Measurements from ENCODE around the gene CSNK2A3. TPM values are rescaled to one million over a fixed set of nuclear protein-coding genes. Genes with fewer than 3 reads are reported as not detected.

Gene CSNK2A3
- total RNA-seq, 1 donor from 2014 or later, result 2.7 TPM

GRCh38 chr11:11389238-11389637 lies 36.2 kb upstream of the CSNK2A3 start:
- H3K4me3 ChIP-seq (ENCODE audit: insufficient read depth, low read depth, low read length), result no peak overlapping the region
- H3K36me3 ChIP-seq (ENCODE audit: insufficient read depth, low read length), result no peaks in the 10 kb centered on the region
- peak; percentile 9 for FAIRE-seq
- no peak for DNase-seq (ENCODE audit: low read depth)
- Mint-ChIP-seq H3K4me1 (ENCODE audit: low read depth, unreplicated experiment) (no peaks in the 10 kb centered on the region), H3K27me3 (ENCODE audit: low read depth, unreplicated experiment) (peaks cover 9% of the 10 kb centered on the region), H3K4me3 (ENCODE audit: unreplicated experiment) (no peak overlapping the region), H3K9me3 (ENCODE audit: unreplicated experiment) (peaks cover 2% of the 10 kb centered on the region), H3K27ac (ENCODE audit: unreplicated experiment) (no peak overlapping the region), H3K36me3 (ENCODE audit: low read depth, unreplicated experiment) (no peaks in the 10 kb centered on the region)
- H3K4me1 ChIP-seq (ENCODE audit: insufficient read depth, low read length), result peaks cover 11% of the 10 kb centered on the region
- H3K27ac ChIP-seq (ENCODE audit: low read depth, low read length), result no peak overlapping the region
- H2AFZ ChIP-seq (ENCODE audit: low read depth, low read length), result no peak overlapping the region
- no peak for TF ChIP-seq CTCF (IDR thresholded peaks at IDR 0.05; ENCODE audit: insufficient read depth, low read depth, low read length)
- TF ChIP-seq EZH2 (IDR thresholded peaks at IDR 0.05; ENCODE audit: insufficient read depth, low read length), result no peak
- no peak overlapping the region for H3K9ac ChIP-seq (ENCODE audit: low read length)
- H3K79me2 ChIP-seq (ENCODE audit: insufficient read depth, low read length), result no peaks in the 10 kb centered on the region
- no peaks in the 10 kb centered on the region for H3K9me3 ChIP-seq (ENCODE audit: insufficient read depth, low read depth, low read length)
- no peaks in the 10 kb centered on the region for H4K20me1 ChIP-seq (ENCODE audit: insufficient read depth, low read length)
- no peak overlapping the region for H3K4me2 ChIP-seq (ENCODE audit: low read length)
- peaks cover 23% of the 10 kb centered on the region for H3K27me3 ChIP-seq (ENCODE audit: insufficient read depth, low read length)

- Mint-ChIP-seq H3K4me1 (ENCODE audit: low read depth, unreplicated experiment) (no peaks in the 10 kb centered on the region), H3K27me3 (ENCODE audit: low read depth, unreplicated experiment) (peaks cover 9% of the 10 kb centered on the region), H3K4me3 (ENCODE audit: unreplicated experiment) (no peak overlapping the region), H3K9me3 (ENCODE audit: unreplicated experiment) (peaks cover 2% of the 10 kb centered on the region), H3K27ac (ENCODE audit: unreplicated experiment) (no peak overlapping the region), H3K36me3 (ENCODE audit: low read depth, unreplicated experiment) (no peaks in the 10 kb centered on the region)
- Histone ChIP-seq H3K4me3 (ENCODE audit: insufficient read depth, low read depth, low read length) (no peak overlapping the region), H3K4me2 (ENCODE audit: low read length) (no peak overlapping the region), H3K27ac (ENCODE audit: low read depth, low read length) (no peak overlapping the region), H3K9me3 (ENCODE audit: insufficient read depth, low read depth, low read length) (no peaks in the 10 kb centered on the region), H4K20me1 (ENCODE audit: insufficient read depth, low read length) (no peaks in the 10 kb centered on the region), H2AFZ (ENCODE audit: low read depth, low read length) (no peak overlapping the region), H3K9ac (ENCODE audit: low read length) (no peak overlapping the region), H3K79me2 (ENCODE audit: insufficient read depth, low read length) (no peaks in the 10 kb centered on the region), H3K36me3 (ENCODE audit: insufficient read depth, low read length) (no peaks in the 10 kb centered on the region), H3K27me3 (ENCODE audit: insufficient read depth, low read length) (peaks cover 23% of the 10 kb centered on the region), H3K4me1 (ENCODE audit: insufficient read depth, low read length) (peaks cover 11% of the 10 kb centered on the region)
- FAIRE-seq (no peak), DNase-seq (ENCODE audit: low read depth) (no peak)
- no peak for TF ChIP-seq EZH2 (IDR thresholded peaks at IDR 0.05; ENCODE audit: insufficient read depth, low read length)
- no peak for TF ChIP-seq CTCF (IDR thresholded peaks at IDR 0.05; ENCODE audit: insufficient read depth, low read depth, low read length)
Measured at GRCh38 chr11:11387622-11388305, 34.7 kb upstream of the CSNK2A3 start.

- Histone ChIP-seq H3K4me2 (ENCODE audit: low read length) (no peak overlapping the region), H4K20me1 (ENCODE audit: insufficient read depth, low read length) (no peaks in the 10 kb centered on the region), H3K27me3 (ENCODE audit: insufficient read depth, low read length) (peaks cover 23% of the 10 kb centered on the region), H3K9ac (ENCODE audit: low read length) (no peak overlapping the region), H2AFZ (ENCODE audit: low read depth, low read length) (no peak overlapping the region), H3K9me3 (ENCODE audit: insufficient read depth, low read depth, low read length) (no peaks in the 10 kb centered on the region), H3K4me3 (ENCODE audit: insufficient read depth, low read depth, low read length) (no peak overlapping the region), H3K79me2 (ENCODE audit: insufficient read depth, low read length) (no peaks in the 10 kb centered on the region), H3K4me1 (ENCODE audit: insufficient read depth, low read length) (peaks cover 8% of the 10 kb centered on the region), H3K36me3 (ENCODE audit: insufficient read depth, low read length) (no peaks in the 10 kb centered on the region), H3K27ac (ENCODE audit: low read depth, low read length) (no peak overlapping the region)
- TF ChIP-seq CTCF (IDR thresholded peaks at IDR 0.05; ENCODE audit: insufficient read depth, low read depth, low read length) (no peak), EZH2 (IDR thresholded peaks at IDR 0.05; ENCODE audit: insufficient read depth, low read length) (no peak)
- Mint-ChIP-seq H3K4me3 (ENCODE audit: unreplicated experiment) (no peak overlapping the region), H3K4me1 (ENCODE audit: low read depth, unreplicated experiment) (no peaks in the 10 kb centered on the region), H3K9me3 (ENCODE audit: unreplicated experiment) (peaks cover 2% of the 10 kb centered on the region), H3K27ac (ENCODE audit: unreplicated experiment) (no peak overlapping the region), H3K36me3 (ENCODE audit: low read depth, unreplicated experiment) (no peaks in the 10 kb centered on the region), H3K27me3 (ENCODE audit: low read depth, unreplicated experiment) (peaks cover 9% of the 10 kb centered on the region)
- no peak for DNase-seq (ENCODE audit: low read depth)
- FAIRE-seq, result no peak
Measured at GRCh38 chr11:11387207-11387606, 34.2 kb upstream of the CSNK2A3 start.

All from astrocyte (in vitro differentiated cells and primary cell).